ENCODE results near the gene VCPKMT.

The VCPKMT gene

DNA sequence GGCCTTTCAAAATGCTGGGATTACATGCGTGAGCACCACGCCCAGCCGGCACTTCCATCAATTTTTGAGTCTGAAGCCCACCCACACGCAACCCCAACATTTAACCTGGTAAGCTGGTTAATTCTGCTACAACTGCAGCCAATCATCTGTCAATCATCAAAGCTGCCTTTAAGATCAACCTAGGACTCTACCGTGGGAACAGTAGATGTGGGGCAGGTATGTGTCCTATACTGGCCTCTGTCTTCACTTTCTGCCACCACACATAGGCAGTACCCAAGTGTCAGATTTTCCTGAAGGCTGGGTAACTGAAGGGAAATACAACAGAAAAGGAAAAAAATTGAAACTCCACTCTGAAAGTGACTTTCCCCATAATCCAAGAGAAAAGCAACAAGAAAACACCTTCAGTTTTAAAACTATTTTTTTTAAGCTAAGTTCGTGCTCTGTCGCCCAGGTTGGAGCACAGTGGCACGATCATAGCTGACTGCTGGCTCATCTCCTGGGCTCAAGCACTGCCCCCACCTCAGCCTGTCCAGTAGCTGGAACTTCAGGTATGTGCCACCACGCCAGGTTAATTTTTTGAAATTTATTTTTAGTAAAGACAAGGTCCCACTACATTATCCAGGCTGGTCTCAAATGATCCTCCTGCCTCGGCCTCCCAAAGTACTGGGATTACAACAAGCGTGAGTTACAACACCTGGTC, 22.2 kb downstream of the VCPKMT start:
- no CpG with 5 or more reads among the region's 11 CpGs for WGBS (ENCODE audit: insufficient coverage, insufficient read length)
- Histone ChIP-seq H3K4me3 (ENCODE audit: low read length) (no peak overlapping the region), H3K36me3 (ENCODE audit: control insufficient read depth, insufficient read depth, low read length) (no peaks in the 10 kb centered on the region), H3K4me1 (ENCODE audit: control insufficient read depth, insufficient read depth, low read length) (no peaks in the 10 kb centered on the region; the same call in 1 of the 2 replicates), H3K9me3 (ENCODE audit: control insufficient read depth, insufficient read depth, low read length) (no peaks in the 10 kb centered on the region), H3K27ac (ENCODE audit: low read length) (no peak overlapping the region), H3K27me3 (ENCODE audit: control insufficient read depth, insufficient read depth, low read length) (no peaks in the 10 kb centered on the region)
- DNase-seq (ENCODE audit: low read depth, low spot score) = no peak

DNA sequence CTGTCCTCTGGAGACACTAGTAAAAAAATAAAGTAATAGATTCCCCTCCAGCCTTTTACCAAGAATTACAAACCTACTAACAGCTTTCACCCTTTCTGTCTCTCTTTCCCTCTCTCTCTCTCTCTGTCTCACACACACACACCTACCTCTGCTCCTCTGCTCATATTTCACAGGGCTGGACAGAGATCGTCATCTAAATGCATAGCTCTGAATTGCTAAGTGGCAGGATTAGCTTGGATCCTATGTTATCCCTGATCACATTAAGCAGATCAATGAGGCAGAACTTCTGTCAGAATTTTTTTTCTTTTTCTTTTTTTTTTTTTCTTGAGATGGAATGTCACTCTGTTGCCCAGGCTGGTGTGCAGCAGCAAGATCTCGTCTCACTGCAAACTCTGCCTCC, 22.9 kb downstream of the VCPKMT start:
- H3K9me3 ChIP-seq (ENCODE audit: control insufficient read depth, insufficient read depth, low read length) = no peaks in the 10 kb centered on the region
- WGBS (ENCODE audit: insufficient coverage, insufficient read length) = no CpG with 5 or more reads among the region's 2 CpGs
- no peaks in the 10 kb centered on the region for H3K36me3 ChIP-seq (ENCODE audit: control insufficient read depth, insufficient read depth, low read length)
- H3K4me3 ChIP-seq (ENCODE audit: low read length) = no peak overlapping the region
- H3K4me1 ChIP-seq (ENCODE audit: control insufficient read depth, insufficient read depth, low read length) = no peaks in the 10 kb centered on the region; the same call in 1 of the 2 replicates
- H3K27me3 ChIP-seq (ENCODE audit: control insufficient read depth, insufficient read depth, low read length) = no peaks in the 10 kb centered on the region
- H3K27ac ChIP-seq (ENCODE audit: low read length) = no peak overlapping the region
- no peak for DNase-seq (ENCODE audit: low read depth, low spot score)

GRCh38 chr14:50092006-50092555, 24.3 kb downstream of the VCPKMT start:
- Histone ChIP-seq H3K27ac (ENCODE audit: low read length) (no peak overlapping the region), H3K4me3 (ENCODE audit: low read length) (no peak overlapping the region), H3K27me3 (ENCODE audit: control insufficient read depth, insufficient read depth, low read length) (no peaks in the 10 kb centered on the region), H3K4me1 (ENCODE audit: control insufficient read depth, insufficient read depth, low read length) (no peaks in the 10 kb centered on the region; the same call in 1 of the 2 replicates), H3K9me3 (ENCODE audit: control insufficient read depth, insufficient read depth, low read length) (no peaks in the 10 kb centered on the region), H3K36me3 (ENCODE audit: control insufficient read depth, insufficient read depth, low read length) (no peaks in the 10 kb centered on the region)
- no CpG with 5 or more reads among the region's 6 CpGs for WGBS (ENCODE audit: insufficient coverage, insufficient read length)
- DNase-seq (ENCODE audit: low read depth, low spot score) = no peak

- Histone ChIP-seq H3K27ac (ENCODE audit: low read length) (no peak overlapping the region), H3K9me3 (ENCODE audit: control insufficient read depth, insufficient read depth, low read length) (no peaks in the 10 kb centered on the region), H3K4me3 (ENCODE audit: low read length) (no peak overlapping the region), H3K36me3 (ENCODE audit: control insufficient read depth, insufficient read depth, low read length) (no peaks in the 10 kb centered on the region), H3K4me1 (ENCODE audit: control insufficient read depth, insufficient read depth, low read length) (no peaks in the 10 kb centered on the region; the same call in 1 of the 2 replicates), H3K27me3 (ENCODE audit: control insufficient read depth, insufficient read depth, low read length) (no peaks in the 10 kb centered on the region)
- DNase-seq (ENCODE audit: low read depth, low spot score) = no peak
- no CpG with 5 or more reads among the region's 7 CpGs for WGBS (ENCODE audit: insufficient coverage, insufficient read length)
These were observed 25.0 kb downstream of the VCPKMT start for GRCh38 chr14:50091240-50091913.

GRCh38 chr14:50089208-50089607, 27.2 kb downstream of the VCPKMT start:
- Histone ChIP-seq H3K36me3 (ENCODE audit: control insufficient read depth, insufficient read depth, low read length) (no peaks in the 10 kb centered on the region), H3K27ac (ENCODE audit: low read length) (no peak overlapping the region), H3K4me3 (ENCODE audit: low read length) (no peak overlapping the region), H3K9me3 (ENCODE audit: control insufficient read depth, insufficient read depth, low read length) (no peaks in the 10 kb centered on the region), H3K4me1 (ENCODE audit: control insufficient read depth, insufficient read depth, low read length) (no peaks in the 10 kb centered on the region; the same call in 1 of the 2 replicates), H3K27me3 (ENCODE audit: control insufficient read depth, insufficient read depth, low read length) (no peaks in the 10 kb centered on the region)
- WGBS (ENCODE audit: insufficient coverage, insufficient read length) = no CpG with 5 or more reads among the region's 5 CpGs
- no peak for DNase-seq (ENCODE audit: low read depth, low spot score)

- no peaks in the 10 kb centered on the region for H3K9me3 ChIP-seq (ENCODE audit: control insufficient read depth, insufficient read depth, low read length)
- no peak overlapping the region for H3K4me3 ChIP-seq (ENCODE audit: low read length)
- H3K27me3 ChIP-seq (ENCODE audit: control insufficient read depth, insufficient read depth, low read length) = no peaks in the 10 kb centered on the region
- H3K4me1 ChIP-seq (ENCODE audit: control insufficient read depth, insufficient read depth, low read length) = no peaks in the 10 kb centered on the region; the same call in 1 of the 2 replicates
- no peak overlapping the region for H3K27ac ChIP-seq (ENCODE audit: low read length)
- WGBS (ENCODE audit: insufficient coverage, insufficient read length) = no CpG with 5 or more reads among the region's 2 CpGs
- no peak for DNase-seq (ENCODE audit: low read depth, low spot score)
- H3K36me3 ChIP-seq (ENCODE audit: control insufficient read depth, insufficient read depth, low read length) = no peaks in the 10 kb centered on the region; the same call in 1 of the 2 replicates
These were observed 27.6 kb downstream of the VCPKMT start for GRCh38 chr14:50088731-50089130.

GRCh38 chr14:50088117-50088515, 28.3 kb downstream of the VCPKMT start:
- Histone ChIP-seq H3K4me3 (ENCODE audit: low read length) (no peak overlapping the region), H3K36me3 (ENCODE audit: control insufficient read depth, insufficient read depth, low read length) (no peaks in the 10 kb centered on the region; the same call in 1 of the 2 replicates), H3K9me3 (ENCODE audit: control insufficient read depth, insufficient read depth, low read length) (no peaks in the 10 kb centered on the region), H3K27ac (ENCODE audit: low read length) (no peak overlapping the region), H3K4me1 (ENCODE audit: control insufficient read depth, insufficient read depth, low read length) (no peaks in the 10 kb centered on the region; the same call in 1 of the 2 replicates), H3K27me3 (ENCODE audit: control insufficient read depth, insufficient read depth, low read length) (no peaks in the 10 kb centered on the region)
- DNase-seq (ENCODE audit: low read depth, low spot score) = no peak
- no CpG with 5 or more reads among the region's 2 CpGs for WGBS (ENCODE audit: insufficient coverage, insufficient read length)

GRCh38 chr14:50087341-50088116, 28.8 kb downstream of the VCPKMT start:
- no peaks in the 10 kb centered on the region; the same call in 1 of the 2 replicates for H3K4me1 ChIP-seq (ENCODE audit: control insufficient read depth, insufficient read depth, low read length)
- no peaks in the 10 kb centered on the region for H3K9me3 ChIP-seq (ENCODE audit: control insufficient read depth, insufficient read depth, low read length)
- no peak overlapping the region for H3K4me3 ChIP-seq (ENCODE audit: low read length)
- no CpG with 5 or more reads among the region's 1 CpG for WGBS (ENCODE audit: insufficient coverage, insufficient read length)
- H3K27me3 ChIP-seq (ENCODE audit: control insufficient read depth, insufficient read depth, low read length) = no peaks in the 10 kb centered on the region
- H3K36me3 ChIP-seq (ENCODE audit: control insufficient read depth, insufficient read depth, low read length) = no peaks in the 10 kb centered on the region; the same call in 1 of the 2 replicates
- no peak for DNase-seq (ENCODE audit: low read depth, low spot score)
- no peak overlapping the region for H3K27ac ChIP-seq (ENCODE audit: low read length)

GRCh38 chr14:50086321-50086711, 30.1 kb downstream of the VCPKMT start:
- Histone ChIP-seq H3K36me3 (ENCODE audit: control insufficient read depth, insufficient read depth, low read length) (no peaks in the 10 kb centered on the region; the same call in 1 of the 2 replicates), H3K4me3 (ENCODE audit: low read length) (no peak overlapping the region), H3K9me3 (ENCODE audit: control insufficient read depth, insufficient read depth, low read length) (no peaks in the 10 kb centered on the region), H3K27ac (ENCODE audit: low read length) (no peak overlapping the region), H3K4me1 (ENCODE audit: control insufficient read depth, insufficient read depth, low read length) (no peaks in the 10 kb centered on the region; the same call in 1 of the 2 replicates), H3K27me3 (ENCODE audit: control insufficient read depth, insufficient read depth, low read length) (no peaks in the 10 kb centered on the region)
- DNase-seq (ENCODE audit: low read depth, low spot score) = no peak
- WGBS (ENCODE audit: insufficient coverage, insufficient read length) = no CpG with 5 or more reads among the region's 2 CpGs
